Effector memory CD4-positive, alpha-beta T cell (primary cell): ENCODE measurements around the gene ABR.
A peak's percentile ranks its signal among the peaks of the same experiment; 100 is the strongest.
"Not testable (repeated sequence)": the region's sequence is repeated elsewhere in the genome, so short reads cannot be mapped to it uniquely, and the experiment has no call there.

ENCODE experiments used
- DNase-seq, 3 donors: peaks; one replicate each; pipeline ENCODE4 v3.0.0-alpha.2; 2020
- H3K27ac ChIP-seq: 2 replicates; pipeline ENCODE4 v1.7.0; 2013; ENCODE audit warnings: mild to moderate bottlenecking, low read length, moderate library complexity; ENCODE audit not compliant: insufficient read depth, poor library complexity, severe bottlenecking
- H3K27me3 ChIP-seq: replicated peaks from 2 replicates; pipeline ENCODE4 v1.7.0; 2013; ENCODE audit warnings: mild to moderate bottlenecking, low read length; ENCODE audit not compliant: insufficient read depth, control insufficient read depth, poor library complexity, severe bottlenecking
- H3K36me3 ChIP-seq: 2 replicates; pipeline ENCODE4 v1.7.0; 2013; ENCODE audit warnings: mild to moderate bottlenecking, low read length, moderate library complexity; ENCODE audit not compliant: control insufficient read depth, insufficient read depth
- H3K4me1 ChIP-seq: 2 replicates; pipeline ENCODE4 v1.7.0; 2013; ENCODE audit warnings: low read length, mild to moderate bottlenecking; ENCODE audit not compliant: control insufficient read depth, insufficient read depth, poor library complexity, severe bottlenecking
- H3K4me3 ChIP-seq: 2 replicates; pipeline ENCODE4 v1.7.0; 2013; ENCODE audit warnings: low read length, low read depth, mild to moderate bottlenecking; ENCODE audit not compliant: insufficient read depth, poor library complexity, severe bottlenecking
- H3K9me3 ChIP-seq: 2 replicates; pipeline ENCODE4 v1.7.0; 2013; ENCODE audit warnings: mild to moderate bottlenecking, low read length, moderate library complexity; ENCODE audit not compliant: control insufficient read depth

Gene ABR

DNA sequence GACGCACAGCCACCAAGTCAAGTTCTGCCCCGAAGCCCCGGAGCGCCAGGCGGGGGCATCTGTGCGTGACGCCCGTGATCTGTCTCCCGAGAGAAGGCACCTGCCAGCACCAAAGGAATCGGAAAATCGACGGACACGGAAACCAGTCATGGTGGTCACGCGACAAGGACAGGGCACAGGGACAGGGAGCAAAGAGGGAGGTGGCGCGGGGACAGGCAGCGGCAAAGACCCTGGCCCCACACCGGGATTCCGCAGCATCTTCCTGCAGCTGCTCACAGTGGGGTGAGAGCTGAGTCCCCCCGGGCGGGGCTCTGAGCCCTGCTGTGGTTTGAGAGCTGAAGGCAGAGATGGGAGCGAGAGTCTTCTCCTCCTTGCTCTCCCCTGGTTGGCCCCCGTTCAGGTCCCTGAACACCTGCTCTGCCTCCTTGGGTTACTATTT, 56.4 kb downstream of the ABR start:
- Histone ChIP-seq H3K4me3 (no peak overlapping the region), H3K27me3 (no peaks in the 10 kb centered on the region)
- no peak for DNase-seq

DNA sequence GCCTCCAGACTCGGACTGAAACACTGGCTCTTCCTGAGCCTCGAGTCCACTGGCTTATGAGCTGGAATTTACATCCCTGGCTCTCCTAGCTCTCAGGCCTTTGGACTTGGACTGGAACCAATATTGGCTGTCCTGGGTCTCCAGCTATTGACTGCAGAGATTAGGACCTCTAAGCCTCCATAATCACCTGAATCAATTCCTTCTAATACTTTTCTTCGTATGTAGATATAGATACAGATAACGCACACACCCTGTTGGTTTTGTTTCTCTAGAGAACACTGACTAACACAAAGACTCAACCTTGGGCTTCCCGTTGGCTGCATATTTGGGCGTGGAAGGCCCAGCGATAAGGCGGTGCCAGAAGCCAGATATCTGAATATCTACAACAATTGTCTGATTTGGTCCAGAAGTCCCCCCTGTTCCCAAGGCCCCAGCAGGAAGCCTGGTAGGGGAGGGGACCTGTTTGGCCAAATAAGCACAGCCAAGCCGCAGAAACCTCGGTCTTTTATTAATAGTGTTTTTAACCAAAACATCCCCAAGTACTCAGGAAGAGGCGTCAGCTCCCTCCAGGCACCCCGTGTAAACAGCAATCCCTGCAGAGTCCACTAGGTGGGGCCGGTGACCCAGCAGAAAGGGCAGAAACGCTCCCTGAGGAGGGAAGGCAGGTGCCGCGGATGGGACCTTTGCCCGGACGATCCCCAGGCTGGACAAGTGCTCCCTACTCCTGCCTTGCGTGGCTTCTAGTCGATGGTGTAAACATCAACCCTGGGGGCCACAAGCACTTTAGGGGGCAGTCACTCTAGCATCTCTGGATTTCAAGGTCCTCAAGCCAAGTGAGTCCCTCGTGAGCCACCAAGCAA, 57.0 kb downstream of the ABR start:
- Histone ChIP-seq H3K36me3 (no peaks in the 10 kb centered on the region), H3K9me3 (no peaks in the 10 kb centered on the region), H3K4me1 (peaks cover 8% of the 10 kb centered on the region), H3K27me3 (no peaks in the 10 kb centered on the region), H3K4me3 (no peak overlapping the region), H3K27ac (no peak overlapping the region)
- peak; percentile 64 to 67 (median 64) for DNase-seq

More for the DNA sequence above, 56.4 kb downstream of the ABR start:
- H3K27ac ChIP-seq = no peak overlapping the region
- H3K9me3 ChIP-seq = no peaks in the 10 kb centered on the region
- peaks cover 8% of the 10 kb centered on the region for H3K4me1 ChIP-seq
- H3K36me3 ChIP-seq = no peaks in the 10 kb centered on the region

DNA sequence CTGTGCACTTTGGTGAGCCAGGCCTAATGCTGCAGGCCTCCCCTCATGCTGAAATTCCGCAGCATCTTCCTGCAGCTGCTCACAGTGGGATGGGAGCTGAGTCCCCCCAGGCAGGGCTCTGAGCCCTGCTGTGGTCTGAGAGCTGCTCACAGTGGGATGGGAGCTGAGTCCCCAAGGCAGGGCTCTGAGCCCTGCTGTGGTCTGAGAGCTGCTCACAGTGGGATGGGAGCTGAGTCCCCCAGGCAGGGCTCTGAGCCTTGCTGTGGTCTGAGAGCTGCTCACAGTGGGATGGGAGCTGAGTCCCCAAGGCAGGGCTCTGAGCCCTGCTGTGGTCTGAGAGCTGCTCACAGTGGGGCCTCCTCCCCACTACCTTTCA, 58.4 kb downstream of the ABR start:
- not testable (repeated sequence) for DNase-seq, H3K4me3 ChIP-seq, H3K4me1 ChIP-seq, H3K9me3 ChIP-seq, H3K27me3 ChIP-seq, H3K36me3 ChIP-seq, H3K27ac ChIP-seq

DNA sequence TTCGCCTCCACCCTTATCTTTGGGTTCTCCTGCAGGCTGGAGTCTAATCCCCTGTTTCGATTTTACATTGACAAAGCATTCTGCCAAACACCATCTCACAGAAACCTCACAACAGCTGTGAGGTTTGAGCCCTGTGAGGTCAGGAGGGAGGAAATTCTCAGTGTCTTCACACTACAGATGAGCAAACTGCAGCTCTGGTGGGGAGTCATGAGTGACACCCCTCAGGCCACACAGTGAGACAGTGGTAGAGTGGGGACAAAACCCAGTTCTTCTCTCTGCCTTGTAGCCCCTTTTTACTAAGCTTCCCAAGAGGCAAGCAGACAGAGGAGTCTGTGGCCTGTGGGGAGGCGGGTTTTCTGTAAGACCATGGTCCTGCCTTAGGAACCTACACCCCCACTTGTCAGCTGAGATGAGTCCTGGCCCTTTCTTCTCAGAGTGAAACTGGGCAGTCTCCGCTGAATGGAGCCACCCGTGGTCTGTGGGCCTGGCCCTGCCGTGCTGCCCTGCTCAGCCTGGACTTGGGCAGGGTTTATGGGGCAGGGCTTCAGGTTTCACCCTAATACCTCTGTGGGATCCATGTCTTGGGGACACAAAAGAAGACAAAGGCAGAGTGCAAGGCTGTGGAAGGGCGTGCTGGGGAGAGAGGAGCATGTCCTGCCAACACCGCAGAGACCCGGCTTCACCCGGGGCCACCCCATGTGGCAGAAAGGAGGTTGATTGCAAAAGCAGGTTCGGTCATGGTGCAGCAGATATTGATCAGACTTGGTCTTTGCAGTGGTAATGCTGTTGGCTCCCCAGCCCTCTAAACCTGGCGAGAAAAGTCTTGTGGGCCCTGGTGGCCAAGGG, 59.0 kb downstream of the ABR start:
- Histone ChIP-seq H3K36me3 (no peaks in the 10 kb centered on the region), H3K4me1 (peaks cover 8% of the 10 kb centered on the region), H3K9me3 (no peaks in the 10 kb centered on the region), H3K27ac (no peak overlapping the region), H3K27me3 (no peaks in the 10 kb centered on the region), H3K4me3 (no peak overlapping the region)
- DNase-seq = no peak

DNA sequence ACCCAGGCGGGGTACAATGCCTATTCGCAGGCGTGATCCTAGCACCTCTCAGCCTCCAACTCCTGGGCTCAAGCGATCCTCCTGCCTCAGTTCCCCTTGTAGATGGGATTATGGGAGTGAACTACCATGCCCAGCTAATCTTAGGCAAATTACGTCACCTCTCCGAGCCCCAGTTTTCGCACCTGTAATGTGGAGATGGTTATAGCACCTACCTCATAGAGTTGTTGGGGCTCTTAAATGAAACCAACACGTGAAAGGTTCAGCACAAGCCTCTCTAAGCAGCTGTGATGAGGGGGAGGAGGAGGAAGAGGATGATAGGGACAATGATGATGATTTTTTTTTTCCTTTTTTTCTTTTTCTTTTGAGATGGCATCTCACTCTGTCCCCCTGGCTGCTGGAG, 59.9 kb downstream of the ABR start:
- Histone ChIP-seq H3K27me3 (no peaks in the 10 kb centered on the region), H3K9me3 (no peaks in the 10 kb centered on the region), H3K36me3 (no peaks in the 10 kb centered on the region), H3K27ac (no peak overlapping the region), H3K4me3 (no peak overlapping the region), H3K4me1 (peaks cover 17% of the 10 kb centered on the region)
- DNase-seq = no peak

DNA sequence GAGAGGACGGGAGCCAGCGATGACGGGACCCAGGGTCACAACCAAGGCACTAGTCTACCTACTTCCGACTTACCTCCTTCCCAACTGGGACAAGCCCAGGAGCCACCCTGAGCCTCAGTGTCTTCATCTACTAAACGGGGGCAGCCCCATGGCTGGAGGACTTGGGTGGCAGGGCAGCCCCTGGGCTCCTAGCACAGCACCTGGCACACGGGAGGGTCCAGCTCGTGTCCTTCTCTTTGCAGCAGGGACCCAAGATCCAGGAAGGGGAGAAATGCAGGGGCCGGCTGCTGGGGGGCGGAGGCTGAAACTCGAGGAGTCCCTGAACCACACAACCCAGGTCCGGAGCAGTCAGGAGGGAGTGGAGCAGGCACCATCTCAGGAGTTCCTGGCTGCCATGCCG, 63.2 kb downstream of the ABR start:
- no peaks in the 10 kb centered on the region for H3K9me3 ChIP-seq
- no peak for DNase-seq
- no peak overlapping the region for H3K27ac ChIP-seq
- H3K4me3 ChIP-seq = no peak overlapping the region
- H3K4me1 ChIP-seq = peaks cover 11% of the 10 kb centered on the region
- H3K36me3 ChIP-seq = no peaks in the 10 kb centered on the region
- H3K27me3 ChIP-seq = no peaks in the 10 kb centered on the region

DNA sequence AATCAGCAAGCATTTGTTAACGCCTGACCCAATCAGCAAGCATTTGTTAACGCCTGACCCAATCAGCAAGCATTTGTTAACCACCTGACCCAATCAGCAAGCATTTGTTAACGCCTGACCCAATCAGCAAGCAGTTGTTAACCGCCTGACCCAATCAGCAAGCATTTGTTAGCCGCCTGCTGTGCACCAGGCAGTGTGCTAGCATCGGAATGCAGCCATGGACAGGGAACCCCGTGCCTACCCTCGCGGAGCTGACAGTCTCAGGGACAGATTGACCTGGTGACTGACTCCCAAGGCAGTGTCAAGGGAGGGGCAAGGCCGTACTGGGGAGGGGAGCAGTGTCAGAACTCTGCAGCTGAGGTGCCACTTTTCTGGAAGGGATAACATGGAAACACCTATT, 66.9 kb downstream of the ABR start:
- Histone ChIP-seq H3K27ac (no peak overlapping the region), H3K36me3 (no peaks in the 10 kb centered on the region), H3K4me1 (peaks cover 34% of the 10 kb centered on the region), H3K4me3 (no peak overlapping the region), H3K27me3 (no peaks in the 10 kb centered on the region), H3K9me3 (no peaks in the 10 kb centered on the region)
- no peak for DNase-seq

DNA sequence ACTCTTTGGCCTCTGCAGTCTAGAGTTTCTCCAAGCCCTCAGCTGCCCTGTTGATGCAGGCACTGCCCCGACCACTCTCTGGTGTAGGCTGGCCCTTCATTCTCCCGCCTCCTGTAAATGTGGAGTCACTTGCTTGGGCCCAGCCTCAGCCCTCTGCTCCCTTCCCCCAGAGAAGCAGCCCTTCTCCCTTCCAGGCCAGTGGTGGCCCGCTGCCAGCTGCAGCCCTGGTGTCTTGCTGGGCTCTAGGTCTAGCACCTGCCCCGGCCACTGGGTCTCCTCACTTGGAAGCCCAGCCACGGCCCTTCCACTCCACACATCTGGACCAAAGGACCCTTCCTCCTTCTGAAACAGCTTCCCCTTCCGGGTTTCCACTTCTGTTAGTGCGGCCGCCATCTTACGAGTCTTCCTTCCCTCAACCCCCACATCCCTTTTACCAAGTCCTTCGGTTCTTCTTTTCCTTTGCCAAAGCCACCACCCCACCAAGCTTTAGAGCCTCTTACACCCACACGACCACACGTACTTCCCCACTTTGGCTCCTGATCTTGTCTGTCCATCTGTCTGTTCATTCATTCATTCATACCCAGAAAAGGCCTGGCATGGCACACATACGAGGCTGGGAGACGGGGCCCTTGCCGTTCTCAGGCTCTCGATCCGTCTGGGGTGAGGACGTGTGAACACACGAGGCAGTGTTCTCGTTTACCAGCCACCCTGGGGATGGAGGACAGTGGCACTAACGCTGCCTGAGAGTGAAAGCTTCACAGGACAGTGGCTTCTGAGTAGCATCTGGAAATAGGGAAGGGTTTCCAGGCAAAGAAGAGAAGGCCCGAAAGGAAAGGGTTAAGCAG, 68.0 kb downstream of the ABR start:
- Histone ChIP-seq H3K4me1 (peaks cover 41% of the 10 kb centered on the region), H3K4me3 (no peak overlapping the region), H3K27ac (no peak overlapping the region), H3K36me3 (no peaks in the 10 kb centered on the region), H3K27me3 (no peaks in the 10 kb centered on the region), H3K9me3 (no peaks in the 10 kb centered on the region)
- no peak for DNase-seq

DNA sequence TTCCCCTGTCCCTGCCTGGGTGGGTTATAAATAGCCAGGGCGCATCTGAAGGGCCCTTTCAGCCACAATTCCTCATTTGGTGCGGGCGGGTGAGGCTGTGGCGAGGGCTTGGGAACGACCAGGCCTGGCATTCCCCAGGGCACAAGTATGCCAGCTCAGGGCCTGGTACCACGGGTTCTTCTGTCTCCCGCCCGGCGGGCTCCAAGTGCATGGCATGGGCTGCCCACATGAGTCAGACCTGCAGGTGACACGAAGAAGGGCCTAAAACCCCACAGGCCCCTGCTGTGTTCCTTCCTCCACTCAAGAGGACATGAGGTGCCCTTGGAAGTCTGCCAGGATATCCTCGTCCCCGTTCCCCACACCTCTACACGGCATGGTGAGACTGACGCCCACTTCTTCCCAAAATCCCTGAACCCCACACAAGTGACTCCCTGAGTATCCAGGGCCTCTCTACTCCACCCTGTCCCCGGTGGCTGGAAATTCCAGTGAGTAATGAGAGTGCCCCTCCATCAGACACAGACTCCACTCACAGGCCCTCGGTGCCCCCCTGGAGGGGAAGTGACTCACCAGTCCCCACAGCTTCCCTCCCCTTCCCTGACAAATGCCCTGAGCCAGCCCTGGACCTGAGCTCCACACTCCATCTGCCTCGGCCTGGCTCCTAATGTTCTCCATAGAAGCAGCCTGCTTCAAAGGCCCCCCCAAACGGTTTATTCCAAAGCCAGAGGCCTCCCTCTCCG, 68.8 kb downstream of the ABR start:
- no peak for DNase-seq
- no peaks in the 10 kb centered on the region for H3K27me3 ChIP-seq
- peaks cover 41% of the 10 kb centered on the region for H3K4me1 ChIP-seq
- H3K4me3 ChIP-seq = no peak overlapping the region
- no peaks in the 10 kb centered on the region for H3K9me3 ChIP-seq
- no peak overlapping the region for H3K27ac ChIP-seq
- H3K36me3 ChIP-seq = no peaks in the 10 kb centered on the region
